ENCODE results near the gene ARID2. TPM values are rescaled to one million over a fixed set of nuclear protein-coding genes. Genes with fewer than 3 reads are reported as not detected.

ARID2 gene
- total RNA-seq, 1 donor from 2014 or later = 10.8 TPM

- DNase-seq (ENCODE audit: low read depth in 2 of 2) = no peak
These were observed 133.8 kb downstream of the ARID2 start for GRCh38 chr12:45863332-45863731.

- no peak for DNase-seq (ENCODE audit: low read depth in 2 of 2)
These were observed 136.8 kb downstream of the ARID2 start for GRCh38 chr12:45866299-45866698.

GRCh38 chr12:45872446-45872845 lies 142.9 kb downstream of the ARID2 start:
- no peak for DNase-seq (ENCODE audit: low read depth in 2 of 2)

GRCh38 chr12:45877069-45877468 lies 147.6 kb downstream of the ARID2 start:
- DNase-seq (ENCODE audit: low read depth in 2 of 2) = no peak

- DNase-seq (ENCODE audit: low read depth in 2 of 2) = peak in 1 of 2 donors; percentile 43
These were observed 149.2 kb downstream of the ARID2 start for GRCh38 chr12:45878630-45879255.

GRCh38 chr12:45879363-45879895 lies 149.9 kb downstream of the ARID2 start:
- no peak for DNase-seq (ENCODE audit: low read depth in 2 of 2)

- DNase-seq (ENCODE audit: low read depth in 2 of 2) = no peak
These were observed 151.0 kb downstream of the ARID2 start for GRCh38 chr12:45880533-45880932.

- no peak for DNase-seq (ENCODE audit: low read depth in 2 of 2)
These were observed 153.7 kb downstream of the ARID2 start for GRCh38 chr12:45883187-45883586.

- no peak for DNase-seq (ENCODE audit: low read depth in 2 of 2)
These were observed 157.2 kb downstream of the ARID2 start for GRCh38 chr12:45886685-45887084.

GRCh38 chr12:45887544-45887943 lies 158.0 kb downstream of the ARID2 start:
- no peak for DNase-seq (ENCODE audit: low read depth in 2 of 2)

- no peak for DNase-seq (ENCODE audit: low read depth in 2 of 2)
These were observed 160.8 kb downstream of the ARID2 start for GRCh38 chr12:45890276-45890675.

- peak in 1 of 2 donors; percentile 11 for DNase-seq (ENCODE audit: low read depth in 2 of 2)
These were observed 163.7 kb downstream of the ARID2 start for GRCh38 chr12:45893240-45893639.

GRCh38 chr12:45895961-45896360 lies 166.5 kb downstream of the ARID2 start:
- DNase-seq (ENCODE audit: low read depth in 2 of 2) = no peak

GRCh38 chr12:45898094-45898493 lies 168.6 kb downstream of the ARID2 start:
- DNase-seq (ENCODE audit: low read depth in 2 of 2) = no peak

- DNase-seq (ENCODE audit: low read depth in 2 of 2) = no peak
These were observed 178.4 kb downstream of the ARID2 start for GRCh38 chr12:45907955-45908354.

GRCh38 chr12:45909041-45909713 lies 179.7 kb downstream of the ARID2 start:
- peak in 1 of 2 donors; percentile 20 for DNase-seq (ENCODE audit: low read depth in 2 of 2)

GRCh38 chr12:45912774-45913173 lies 183.3 kb downstream of the ARID2 start:
- no peak for DNase-seq (ENCODE audit: low read depth in 2 of 2)

GRCh38 chr12:45913631-45914030 lies 184.1 kb downstream of the ARID2 start:
- DNase-seq (ENCODE audit: low read depth in 2 of 2) = no peak

- no peak for DNase-seq (ENCODE audit: low read depth in 2 of 2)
These were observed 184.6 kb downstream of the ARID2 start for GRCh38 chr12:45914090-45914489.

GRCh38 chr12:45915405-45915804 lies 185.9 kb downstream of the ARID2 start:
- DNase-seq (ENCODE audit: low read depth in 2 of 2) = no peak

GRCh38 chr12:45918818-45919217 lies 189.3 kb downstream of the ARID2 start:
- DNase-seq (ENCODE audit: low read depth in 2 of 2) = no peak

- DNase-seq (ENCODE audit: low read depth in 2 of 2) = no peak
These were observed 198.8 kb downstream of the ARID2 start for GRCh38 chr12:45928309-45928708.

GRCh38 chr12:45930369-45930768 lies 200.9 kb downstream of the ARID2 start:
- no peak for DNase-seq (ENCODE audit: low read depth in 2 of 2)
